ENCODE results near the gene NSD1.

- TF ChIP-seq CTCF (IDR thresholded peaks at IDR 0.05) (no peak), POLR2AphosphoS5 (IDR thresholded peaks at IDR 0.05) (no peak), POLR2A (IDR thresholded peaks at IDR 0.05) (no peak), EP300 (IDR thresholded peaks at IDR 0.05) (no peak)
These were observed 166.1 kb downstream of the NSD1 start for GRCh38 chr5:177299697-177300096.

All from sigmoid colon (tissue), 4 donors.